ENCODE measurements around the gene NDUFS1. TPM values are rescaled to one million over a fixed set of nuclear protein-coding genes. Genes with fewer than 3 reads are reported as not detected.
A peak's percentile ranks its signal among the peaks of the same experiment; 100 is the strongest.
"Not testable (repeated sequence)": the region's sequence is repeated elsewhere in the genome, so short reads cannot be mapped to it uniquely, and the experiment has no call there.

NDUFS1 gene
- total RNA-seq, 6 experiments from 2014 or later = 83.5 to 89.0 (median 84.6) TPM

- peaks cover 22% of the 10 kb centered on the region for H3K36me3 Mint-ChIP-seq (ENCODE audit: low read depth)
- TF ChIP-seq CTCF (IDR thresholded peaks at IDR 0.05) = no peak
- DNase-seq = no peak
- no peaks in the 10 kb centered on the region for H3K9me3 Mint-ChIP-seq
- no peaks in the 10 kb centered on the region for H3K4me1 Mint-ChIP-seq (ENCODE audit: low read depth)
- H3K27ac Mint-ChIP-seq = no peak overlapping the region
- H3K27me3 Mint-ChIP-seq (ENCODE audit: insufficient read depth) = no peaks in the 10 kb centered on the region
- no peak overlapping the region for H3K4me3 Mint-ChIP-seq
These were observed 13.6 kb downstream of the NDUFS1 start for GRCh38 chr2:206145665-206146064.

- H3K36me3 Mint-ChIP-seq (ENCODE audit: low read depth) = peaks cover 22% of the 10 kb centered on the region
- TF ChIP-seq CTCF (IDR thresholded peaks at IDR 0.05) = no peak
These were observed 14.9 kb downstream of the NDUFS1 start for GRCh38 chr2:206144383-206144782.

GRCh38 chr2:206143451-206143850, 15.8 kb downstream of the NDUFS1 start:
- Mint-ChIP-seq H3K27me3 (ENCODE audit: insufficient read depth) (no peaks in the 10 kb centered on the region), H3K4me1 (ENCODE audit: low read depth) (no peaks in the 10 kb centered on the region), H3K27ac (no peak overlapping the region)

More at GRCh38 chr2:206144383-206144782, 14.9 kb downstream of the NDUFS1 start:
- H3K27me3 Mint-ChIP-seq (ENCODE audit: insufficient read depth) = no peaks in the 10 kb centered on the region
- no peak overlapping the region for H3K4me3 Mint-ChIP-seq
- H3K4me1 Mint-ChIP-seq (ENCODE audit: low read depth) = no peaks in the 10 kb centered on the region
- no peak overlapping the region for H3K27ac Mint-ChIP-seq
- no peak for DNase-seq
- H3K9me3 Mint-ChIP-seq = no peaks in the 10 kb centered on the region

GRCh38 chr2:206127656-206128055, 31.6 kb downstream of the NDUFS1 start:
- H3K27me3 Mint-ChIP-seq (ENCODE audit: insufficient read depth) = no peaks in the 10 kb centered on the region
- H3K4me3 Mint-ChIP-seq = no peak overlapping the region
- no peak overlapping the region for H3K27ac Mint-ChIP-seq
- 0 out of 2 replicates have a peak, but pooled peaks have one; percentile 11 for TF ChIP-seq CTCF (IDR thresholded peaks at IDR 0.05)
- H3K9me3 Mint-ChIP-seq = no peaks in the 10 kb centered on the region
- peak; percentile 17 for DNase-seq
- no peaks in the 10 kb centered on the region; the same call in 1 of the 2 replicates for H3K4me1 Mint-ChIP-seq (ENCODE audit: low read depth)
- H3K36me3 Mint-ChIP-seq (ENCODE audit: low read depth) = peaks cover 9% of the 10 kb centered on the region

More at GRCh38 chr2:206143451-206143850, 15.8 kb downstream of the NDUFS1 start:
- no peak for TF ChIP-seq CTCF (IDR thresholded peaks at IDR 0.05)
- Mint-ChIP-seq H3K36me3 (ENCODE audit: low read depth) (peaks cover 22% of the 10 kb centered on the region), H3K9me3 (no peaks in the 10 kb centered on the region), H3K4me3 (no peak overlapping the region)
- no peak for DNase-seq

- no peak for TF ChIP-seq CTCF (IDR thresholded peaks at IDR 0.05)
- no peak overlapping the region for H3K4me3 Mint-ChIP-seq
- peaks cover 19% of the 10 kb centered on the region for H3K36me3 Mint-ChIP-seq (ENCODE audit: low read depth)
- H3K27ac Mint-ChIP-seq = no peak overlapping the region
- no peaks in the 10 kb centered on the region for H3K9me3 Mint-ChIP-seq
- no peaks in the 10 kb centered on the region for H3K27me3 Mint-ChIP-seq (ENCODE audit: insufficient read depth)
- no peaks in the 10 kb centered on the region; the same call in 1 of the 2 replicates for H3K4me1 Mint-ChIP-seq (ENCODE audit: low read depth)
- DNase-seq = no peak
These were observed 33.3 kb downstream of the NDUFS1 start for GRCh38 chr2:206125901-206126300.

- H3K27ac Mint-ChIP-seq; H3K9me3 Mint-ChIP-seq; H3K4me1 Mint-ChIP-seq (ENCODE audit: low read depth); H3K4me3 Mint-ChIP-seq; H3K27me3 Mint-ChIP-seq (ENCODE audit: insufficient read depth); DNase-seq: not testable (repeated sequence)
- H3K36me3 Mint-ChIP-seq (ENCODE audit: low read depth) = peaks cover 24% of the 10 kb centered on the region
These were observed 36.7 kb downstream of the NDUFS1 start for GRCh38 chr2:206122569-206122968.

Measured in HFFc6 (cell line).